CD4-positive, alpha-beta T cell (primary cell): Measurements from ENCODE around the gene PSME4. TPM values are rescaled to one million over a fixed set of nuclear protein-coding genes. Genes with fewer than 3 reads are reported as not detected.

Source experiments
- ATAC-seq: fragments of 200-7000 bp; cut with Tn5 transposase; one replicate; pipeline ENCODE4 v1.10.0; 2022; ENCODE audit warnings: mild to moderate bottlenecking; ENCODE audit not compliant: poor library complexity
- CTCF ChIA-PET: fragments of 350-600 bp; sonication (Branson Sonifier 250); formaldehyde crosslinking; loops from one replicate; lab custom pipeline; 2021; ENCODE audit warnings: antibody characterized with exemption, inconsistent platforms; lab: Charles Lee
- POLR2A ChIA-PET: fragments of 350-600 bp; sonication (Branson Sonifier 250); formaldehyde crosslinking; loops from one replicate; lab custom pipeline; 2021; ENCODE audit warnings: antibody characterized with exemption, inconsistent platforms; lab: Charles Lee
- DNase-seq, 14 experiments: peaks; one replicate each; pipeline ENCODE4 v3.0.0-alpha.2; 2013 to 2020; ENCODE audit warnings: mixed read lengths in 2 of 14
- H3K27ac ChIP-seq, 2 donors: one replicate each; pipeline versions ENCODE4 v1.5.1 to v1.7.0; 2013; ENCODE audit warnings: low read length in 2 of 2, low read depth in 1 of 2, mild to moderate bottlenecking in 1 of 2
- H3K27me3 ChIP-seq, 2 experiments: 1 replicate in 1 of 2; 2 replicates in 1 of 2; pipeline versions ENCODE4 v1.6.1 to v1.7.0; 2013; ENCODE audit warnings: low read length in 2 of 2, control low read depth in 1 of 2, mild to moderate bottlenecking in 1 of 2, moderate library complexity in 1 of 2; ENCODE audit not compliant: insufficient read depth in 2 of 2, control insufficient read depth in 1 of 2
- H3K36me3 ChIP-seq: one replicate; pipeline ENCODE4 v1.6.1; 2013; ENCODE audit warnings: low read length, control low read depth; ENCODE audit not compliant: insufficient read depth
- H3K4me1 ChIP-seq: one replicate; pipeline ENCODE4 v1.6.1; 2013; ENCODE audit warnings: low read length, control low read depth; ENCODE audit not compliant: insufficient read depth
- H3K4me3 ChIP-seq: one replicate; pipeline ENCODE4 v1.5.1; 2013; ENCODE audit warnings: mild to moderate bottlenecking, low read length, moderate library complexity
- H3K9me3 ChIP-seq, 2 experiments: 1 replicate in 1 of 2; 2 replicates in 1 of 2; pipeline versions ENCODE4 v1.6.1 to v1.7.0; 2013; ENCODE audit warnings: low read length in 2 of 2, mild to moderate bottlenecking in 2 of 2, control low read depth in 1 of 2, moderate library complexity in 1 of 2; ENCODE audit not compliant: control insufficient read depth in 1 of 2, insufficient read depth in 1 of 2
- H3K27ac Mint-ChIP-seq: one replicate; pipeline ENCODE4 v1.8.0; 2020; ENCODE audit warnings: mixed read lengths
- H3K27me3 Mint-ChIP-seq: one replicate; pipeline ENCODE4 v1.8.0; 2021; ENCODE audit warnings: mixed read lengths
- H3K36me3 Mint-ChIP-seq: one replicate; pipeline ENCODE4 v1.8.0; 2021; ENCODE audit warnings: low read depth, mixed read lengths
- H3K4me1 Mint-ChIP-seq: one replicate; pipeline ENCODE4 v1.8.0; 2021; ENCODE audit warnings: low read depth, mixed read lengths
- H3K4me3 Mint-ChIP-seq: one replicate; pipeline ENCODE4 v1.8.0; 2020; ENCODE audit warnings: mild to moderate bottlenecking, mixed read lengths
- H3K9me3 Mint-ChIP-seq: one replicate; pipeline ENCODE4 v1.8.0; 2020; ENCODE audit warnings: mixed read lengths
- CTCF ChIP-seq: fragments of 200-600 bp; IDR thresholded peaks from one replicate; pipeline ENCODE4 v1.8.0; 2022; ENCODE audit warnings: antibody characterized with exemption, mild to moderate bottlenecking
- intact Hi-C, 2 experiments: fragments of 100-400 bp; cut with DNase I in 1 of 2; cut with micrococcal nuclease in 1 of 2; formaldehyde crosslinking; loops; one replicate each; pipeline versions ENCODE4 v1.15.1 to v1.9.0; 2023 to 2025; cut with DNase I, micrococcal nuclease
- total RNA-seq, 174 experiments: library from RNA in 2 of 174; stranded (reverse) in 2 of 174; gene quantifications; one replicate each; pipeline ENCODE4 v1.2.3 and lab custom pipeline; 2021 to 2026

PSME4 gene
- total RNA-seq, 2 experiments from 2014 or later = 82.6 to 87.0 TPM

DNA sequence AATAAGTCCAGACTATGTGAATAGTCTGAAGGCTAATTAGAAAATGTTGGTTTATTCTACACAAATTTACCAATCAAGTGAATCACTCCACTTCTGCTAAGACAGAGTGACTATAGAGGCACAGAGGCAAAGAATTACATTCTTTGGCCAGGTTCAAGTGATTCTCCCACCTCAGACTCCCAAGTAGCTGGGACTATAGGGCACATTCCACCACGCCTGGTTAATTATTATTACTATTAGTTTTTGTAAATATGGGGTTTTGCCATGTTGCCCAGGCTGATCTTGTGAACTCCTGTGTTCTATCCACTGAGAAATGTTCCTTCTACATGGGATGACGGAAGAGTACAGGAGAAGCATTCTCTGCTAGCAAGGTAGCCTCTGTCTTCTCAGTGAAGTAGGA, 37.6 kb upstream of the PSME4 start:
- H3K36me3 ChIP-seq = no peaks in the 10 kb centered on the region
- no peaks in the 10 kb centered on the region for H3K9me3 ChIP-seq
- intact Hi-C loops = no loop called here
- no peak overlapping the region for H3K4me3 ChIP-seq
- no peaks in the 10 kb centered on the region for H3K27me3 ChIP-seq
- POLR2A ChIA-PET = no interaction called here
- no peaks in the 10 kb centered on the region for H3K9me3 Mint-ChIP-seq
- ATAC-seq (no peak), DNase-seq (no peak)
- CTCF ChIA-PET = no interaction called here
- H3K4me1 Mint-ChIP-seq = peaks cover 37% of the 10 kb centered on the region
- H3K4me1 ChIP-seq = peaks cover 12% of the 10 kb centered on the region
- H3K4me3 Mint-ChIP-seq = no peak overlapping the region
- H3K27me3 Mint-ChIP-seq = no peaks in the 10 kb centered on the region
- H3K27ac ChIP-seq = no peak overlapping the region
- no peak overlapping the region for H3K27ac Mint-ChIP-seq
- H3K36me3 Mint-ChIP-seq = no peaks in the 10 kb centered on the region
- TF ChIP-seq CTCF = no peak

DNA sequence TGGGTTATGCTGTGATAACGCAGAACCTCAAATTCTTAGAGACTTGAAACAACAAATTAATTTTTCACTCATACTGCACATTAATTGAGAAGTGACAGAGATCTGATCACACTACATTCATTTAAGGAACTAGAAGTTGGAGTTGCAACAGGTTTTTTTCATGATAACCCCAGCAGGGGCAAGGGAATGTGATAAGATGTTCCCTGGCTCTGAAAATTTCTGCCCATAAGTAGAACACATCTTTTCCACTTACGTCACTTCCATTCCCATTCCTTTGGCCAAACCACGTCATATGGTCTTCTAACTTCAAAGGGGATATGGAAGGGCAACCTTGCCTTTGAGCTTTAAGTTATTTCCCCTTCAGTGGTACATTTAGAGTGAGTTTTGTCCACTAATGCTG, 29.7 kb upstream of the PSME4 start:
- ATAC-seq (no peak), DNase-seq (no peak)
- H3K36me3 Mint-ChIP-seq = peaks cover 6% of the 10 kb centered on the region
- no peak overlapping the region for H3K4me3 ChIP-seq
- TF ChIP-seq CTCF = no peak
- H3K27me3 Mint-ChIP-seq = no peaks in the 10 kb centered on the region
- no peaks in the 10 kb centered on the region for H3K9me3 ChIP-seq
- POLR2A ChIA-PET = interaction anchor here (1.2 to 2.7 kb wide), 3 partner anchors 11 to 30 kb away, joined by 3 to 14 read pairs (median 5); partner anchors contain the start of gene PSME4
- peaks cover 17% of the 10 kb centered on the region for H3K4me1 ChIP-seq
- peaks cover 5% of the 10 kb centered on the region for H3K4me1 Mint-ChIP-seq
- no peaks in the 10 kb centered on the region for H3K36me3 ChIP-seq
- CTCF ChIA-PET = no interaction called here
- no peaks in the 10 kb centered on the region for H3K27me3 ChIP-seq
- H3K27ac ChIP-seq = no peak overlapping the region
- no peak overlapping the region for H3K4me3 Mint-ChIP-seq
- no peak overlapping the region for H3K27ac Mint-ChIP-seq
- H3K9me3 Mint-ChIP-seq = no peaks in the 10 kb centered on the region
- intact Hi-C loops = no loop called here

DNA sequence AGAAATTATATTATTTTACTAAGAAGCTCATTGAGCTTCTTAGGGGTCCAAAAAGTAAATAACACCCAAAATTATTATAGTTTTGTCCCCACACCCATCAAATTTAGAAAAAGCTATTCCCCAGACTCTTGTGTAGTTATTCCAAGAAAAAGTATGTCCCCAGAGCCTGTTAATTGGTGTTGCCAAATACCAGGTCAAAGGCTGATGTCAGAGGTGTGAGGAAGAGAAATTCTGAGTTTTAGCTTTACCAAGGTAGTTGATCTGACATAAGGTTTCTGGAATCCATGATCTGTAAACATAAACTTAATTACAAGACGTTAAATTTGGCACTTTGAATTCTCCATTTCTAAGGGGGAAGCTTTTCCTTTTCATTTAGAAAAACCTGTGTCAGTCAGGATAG, 29.3 kb upstream of the PSME4 start:
- Mint-ChIP-seq H3K9me3 (no peaks in the 10 kb centered on the region), H3K36me3 (peaks cover 6% of the 10 kb centered on the region), H3K4me3 (no peak overlapping the region), H3K27ac (no peak overlapping the region), H3K27me3 (no peaks in the 10 kb centered on the region), H3K4me1 (peaks cover 2% of the 10 kb centered on the region)
- intact Hi-C loops = no loop called here
- no peaks in the 10 kb centered on the region for H3K36me3 ChIP-seq
- no peaks in the 10 kb centered on the region for H3K27me3 ChIP-seq
- ATAC-seq = no peak
- no peak for DNase-seq
- ChIA-PET POLR2A (interaction anchor here (1.2 to 2.7 kb wide), 3 partner anchors 11 to 29 kb away, joined by 3 to 14 read pairs (median 5); partner anchors contain the start of gene PSME4), CTCF (no interaction called here)
- no peak overlapping the region for H3K27ac ChIP-seq
- no peaks in the 10 kb centered on the region for H3K9me3 ChIP-seq
- H3K4me1 ChIP-seq = peaks cover 19% of the 10 kb centered on the region
- TF ChIP-seq CTCF = no peak
- no peak overlapping the region for H3K4me3 ChIP-seq
